ENCODE data around the gene MICAL2. TPM values are rescaled to one million over a fixed set of nuclear protein-coding genes. Genes with fewer than 3 reads are reported as not detected.

Gene MICAL2
- total RNA-seq, 2 donors from 2014 or later, result 60.8 to 124 TPM

GRCh38 chr11:12120031-12121008, 9.9 kb downstream of the MICAL2 start:
- Mint-ChIP-seq H3K9me3 (peaks cover 0 to 4% of the 10 kb centered on the region in 2 donors), H3K36me3 (peaks cover 5 to 25% of the 10 kb centered on the region in 2 donors), H3K27ac (peak overlapping the region; percentile 21 to 53)
- ATAC-seq, result no peak
- DNase-seq (ENCODE audit: low spot score in 2 of 2), result no peak

GRCh38 chr11:12121011-12121410, 10.6 kb downstream of the MICAL2 start:
- DNase-seq (ENCODE audit: low spot score in 2 of 2) (no peak), ATAC-seq (no peak)
- Mint-ChIP-seq H3K27ac (no peak overlapping the region), H3K36me3 (peaks cover 5 to 25% of the 10 kb centered on the region in 2 donors), H3K9me3 (peaks cover 0 to 4% of the 10 kb centered on the region in 2 donors)

GRCh38 chr11:12121517-12121916, 11.1 kb downstream of the MICAL2 start:
- Mint-ChIP-seq H3K27ac (no peak overlapping the region), H3K9me3 (peaks cover 0 to 1% of the 10 kb centered on the region in 2 donors), H3K36me3 (peaks cover 2 to 21% of the 10 kb centered on the region in 2 donors)
- ATAC-seq (no peak), DNase-seq (ENCODE audit: low spot score in 2 of 2) (no peak)

GRCh38 chr11:12122083-12122482, 11.7 kb downstream of the MICAL2 start:
- no peak for DNase-seq (ENCODE audit: low spot score in 2 of 2)
- H3K27ac Mint-ChIP-seq, result no peak overlapping the region

GRCh38 chr11:12123273-12123672, 12.9 kb downstream of the MICAL2 start:
- ATAC-seq (no peak), DNase-seq (ENCODE audit: low spot score in 2 of 2) (no peak)
- H3K27ac Mint-ChIP-seq, result no peak overlapping the region
- H3K36me3 Mint-ChIP-seq, result peaks cover 0 to 15% of the 10 kb centered on the region in 2 donors
- H3K9me3 Mint-ChIP-seq, result no peaks in the 10 kb centered on the region

More at GRCh38 chr11:12122083-12122482, 11.7 kb downstream of the MICAL2 start:
- no peaks in the 10 kb centered on the region for H3K9me3 Mint-ChIP-seq
- H3K36me3 Mint-ChIP-seq, result peaks cover 0 to 23% of the 10 kb centered on the region in 2 donors
- ATAC-seq, result no peak

- no peak overlapping the region for H3K27ac Mint-ChIP-seq
- no peaks in the 10 kb centered on the region for H3K9me3 Mint-ChIP-seq
- no peak for DNase-seq (ENCODE audit: low spot score in 2 of 2)
- H3K36me3 Mint-ChIP-seq, result peaks cover 0 to 13% of the 10 kb centered on the region in 2 donors
- no peak for ATAC-seq
These were observed 13.4 kb downstream of the MICAL2 start for GRCh38 chr11:12123799-12124198.

GRCh38 chr11:12124306-12124705, 13.9 kb downstream of the MICAL2 start:
- no peak for ATAC-seq
- no peaks in the 10 kb centered on the region for H3K9me3 Mint-ChIP-seq

GRCh38 chr11:12125609-12126149, 15.3 kb downstream of the MICAL2 start:
- H3K27ac Mint-ChIP-seq, result peak overlapping the region in 1 of 2 donors; percentile 13
- peak in 1 of 2 donors; percentile 46 for ATAC-seq
- DNase-seq (ENCODE audit: low spot score in 2 of 2), result no peak
- H3K36me3 Mint-ChIP-seq, result peaks cover 0 to 8% of the 10 kb centered on the region in 2 donors
- no peaks in the 10 kb centered on the region for H3K9me3 Mint-ChIP-seq

More at GRCh38 chr11:12124306-12124705, 13.9 kb downstream of the MICAL2 start:
- no peak for DNase-seq (ENCODE audit: low spot score in 2 of 2)
- H3K36me3 Mint-ChIP-seq, result peaks cover 0 to 8% of the 10 kb centered on the region in 2 donors
- H3K27ac Mint-ChIP-seq, result no peak overlapping the region

GRCh38 chr11:12126344-12127019, 16.1 kb downstream of the MICAL2 start:
- ATAC-seq (peak in 1 of 2 donors; percentile 14), DNase-seq (ENCODE audit: low spot score in 2 of 2) (no peak)
- peaks cover 0 to 11% of the 10 kb centered on the region in 2 donors for H3K36me3 Mint-ChIP-seq
- H3K9me3 Mint-ChIP-seq, result no peaks in the 10 kb centered on the region
- H3K27ac Mint-ChIP-seq, result peak overlapping the region; percentile 8

- H3K9me3 Mint-ChIP-seq, result no peaks in the 10 kb centered on the region
- no peak for ATAC-seq
- no peak for DNase-seq (ENCODE audit: low spot score in 2 of 2)
- H3K36me3 Mint-ChIP-seq, result peaks cover 0 to 14% of the 10 kb centered on the region in 2 donors
- H3K27ac Mint-ChIP-seq, result peak overlapping the region; percentile 8 to 13
These were observed 17.0 kb downstream of the MICAL2 start for GRCh38 chr11:12127206-12127898.

- Mint-ChIP-seq H3K9me3 (no peaks in the 10 kb centered on the region), H3K27ac (no peak overlapping the region), H3K36me3 (peaks cover 0 to 14% of the 10 kb centered on the region in 2 donors)
- DNase-seq (ENCODE audit: low spot score in 2 of 2) (no peak), ATAC-seq (peak; percentile 30 to 39)
These were observed 17.9 kb downstream of the MICAL2 start for GRCh38 chr11:12128301-12128751.

- Mint-ChIP-seq H3K9me3 (no peaks in the 10 kb centered on the region), H3K36me3 (peaks cover 0 to 14% of the 10 kb centered on the region in 2 donors), H3K27ac (peak overlapping the region; percentile 59 to 91)
- DNase-seq (ENCODE audit: low spot score in 2 of 2), result no peak
- ATAC-seq, result peak in 1 of 2 donors; percentile 83
These were observed 18.8 kb downstream of the MICAL2 start for GRCh38 chr11:12129227-12129626.

- Mint-ChIP-seq H3K9me3 (no peaks in the 10 kb centered on the region), H3K36me3 (peaks cover 0 to 14% of the 10 kb centered on the region in 2 donors), H3K27ac (no peak overlapping the region)
- ATAC-seq (no peak), DNase-seq (ENCODE audit: low spot score in 2 of 2) (no peak)
These were observed 20.0 kb downstream of the MICAL2 start for GRCh38 chr11:12130180-12130980.

- no peaks in the 10 kb centered on the region for H3K9me3 Mint-ChIP-seq
- H3K27ac Mint-ChIP-seq, result no peak overlapping the region
- ATAC-seq (no peak), DNase-seq (ENCODE audit: low spot score in 2 of 2) (no peak)
- peaks cover 0 to 8% of the 10 kb centered on the region in 2 donors for H3K36me3 Mint-ChIP-seq
These were observed 21.8 kb downstream of the MICAL2 start for GRCh38 chr11:12131943-12132789.

GRCh38 chr11:12132790-12133145, 22.4 kb downstream of the MICAL2 start:
- ATAC-seq, result no peak
- DNase-seq (ENCODE audit: low spot score in 2 of 2), result no peak
- peaks cover 0 to 6% of the 10 kb centered on the region in 2 donors for H3K36me3 Mint-ChIP-seq
- no peak overlapping the region for H3K27ac Mint-ChIP-seq
- H3K9me3 Mint-ChIP-seq, result no peaks in the 10 kb centered on the region
